Kidney epithelial cell (primary cell): ENCODE results near the gene RAC2. TPM values are rescaled to one million over a fixed set of nuclear protein-coding genes. Genes with fewer than 3 reads are reported as not detected.

ENCODE experiments used
- DNase-seq: peaks from one replicate; pipeline ENCODE4 v3.0.0-alpha.2; 2010; ENCODE audit warnings: low read depth
- H3K27me3 ChIP-seq: 2 replicates; pipeline ENCODE4 v1.6.0; 2011; ENCODE audit warnings: low read length; ENCODE audit not compliant: control insufficient read depth, insufficient read depth
- H3K36me3 ChIP-seq: 2 replicates; pipeline ENCODE4 v1.5.1; 2011; ENCODE audit warnings: low read length; ENCODE audit not compliant: control insufficient read depth, insufficient read depth
- H3K4me3 ChIP-seq: 2 replicates; pipeline ENCODE4 v1.5.1; 2011; ENCODE audit warnings: low read depth, mild to moderate bottlenecking, control low read depth, low read length
- CTCF ChIP-seq: IDR thresholded peaks from 2 replicates; pipeline ENCODE4 v1.5.1; 2011; ENCODE audit warnings: mild to moderate bottlenecking, moderate library complexity, low read length, control low read depth, inconsistent platforms; ENCODE audit not compliant: insufficient read depth, poor library complexity, severe bottlenecking
- total RNA-seq: library from RNA; depleted of rRNA; stranded (reverse); fragments of >200 nt; gene quantifications from 2 replicates; pipeline ENCODE4 v1.2.3, GENCODE V29; 2015

Gene RAC2
- total RNA-seq, 1 donor from 2014 or later = 24.0 TPM

- H3K4me3 ChIP-seq = no peak overlapping the region
- no peaks in the 10 kb centered on the region for H3K27me3 ChIP-seq
- TF ChIP-seq CTCF = no peak
- H3K36me3 ChIP-seq = no peaks in the 10 kb centered on the region
- no peak for DNase-seq
Observed at GRCh38 chr22:37269936-37270678, 26.0 kb upstream of the RAC2 start.

DNA sequence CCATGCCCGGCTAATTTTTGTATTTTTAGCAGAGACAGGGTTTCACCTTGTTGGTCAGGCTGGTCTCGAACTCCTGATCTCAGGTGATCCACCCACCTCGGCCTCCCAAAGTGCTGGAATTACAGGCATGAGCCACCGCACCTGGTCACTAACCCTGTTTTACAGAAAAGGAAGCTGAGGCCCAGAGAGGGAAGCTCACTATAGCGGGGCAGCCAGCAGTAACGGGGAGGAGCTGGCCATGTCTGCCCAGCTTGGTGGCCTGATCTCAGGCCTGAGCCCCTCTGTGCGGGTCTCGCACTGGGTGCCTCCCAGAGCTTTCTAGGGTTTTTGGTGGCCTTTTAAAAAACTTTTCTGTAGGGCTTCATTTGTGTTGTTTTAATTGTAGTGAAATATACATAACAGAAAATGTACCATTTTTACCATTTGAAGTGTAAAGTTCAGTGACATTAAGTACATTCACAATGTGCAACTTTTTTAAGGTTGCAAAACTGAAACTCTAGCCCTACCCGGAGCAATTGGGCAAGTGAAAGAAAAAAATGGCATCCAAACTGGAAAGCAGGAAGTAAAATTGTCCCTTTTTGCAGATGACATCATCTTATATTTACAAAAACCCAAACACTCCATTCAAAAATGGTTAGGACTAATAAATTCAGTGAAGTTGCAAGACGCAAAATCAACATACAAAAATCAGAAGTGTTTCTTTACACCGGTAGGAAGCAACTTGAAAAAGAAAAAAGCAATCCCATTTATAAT lies 23.8 kb upstream of the RAC2 start:
- H3K36me3 ChIP-seq = no peaks in the 10 kb centered on the region
- TF ChIP-seq CTCF = no peak
- no peaks in the 10 kb centered on the region for H3K27me3 ChIP-seq
- no peak overlapping the region for H3K4me3 ChIP-seq
- DNase-seq = no peak

- TF ChIP-seq CTCF = peak; percentile 88
- DNase-seq = no peak
- H3K27me3 ChIP-seq = no peaks in the 10 kb centered on the region
- H3K4me3 ChIP-seq = peak overlapping the region; percentile 25
- no peaks in the 10 kb centered on the region for H3K36me3 ChIP-seq
Observed at GRCh38 chr22:37267135-37267587, 23.1 kb upstream of the RAC2 start.

GRCh38 chr22:37266581-37267134 lies 22.6 kb upstream of the RAC2 start:
- H3K4me3 ChIP-seq = no peak overlapping the region
- TF ChIP-seq CTCF = no peak

GRCh38 chr22:37263966-37264887 lies 20.2 kb upstream of the RAC2 start:
- Histone ChIP-seq H3K36me3 (no peaks in the 10 kb centered on the region), H3K4me3 (no peak overlapping the region), H3K27me3 (peaks cover 6% of the 10 kb centered on the region)
- no peak for TF ChIP-seq CTCF
- DNase-seq = no peak

More at GRCh38 chr22:37266581-37267134, 22.6 kb upstream of the RAC2 start:
- H3K27me3 ChIP-seq = no peaks in the 10 kb centered on the region
- no peaks in the 10 kb centered on the region for H3K36me3 ChIP-seq
- no peak for DNase-seq
